HG03342 (cell line): ENCODE data around the gene LEAP2.
A peak's percentile ranks its signal among the peaks of the same experiment; 100 is the strongest.

ENCODE experiments used
- ATAC-seq: cut with Tn5 transposase; IDR thresholded peaks from one replicate; pipeline ENCODE4 v1.9.1; 2021; ENCODE audit warnings: mild to moderate bottlenecking, moderate library complexity; ENCODE audit not compliant: unreplicated experiment

Gene LEAP2

GRCh38 chr5:132873119-132873929, at the start of gene LEAP2:
Gene LEAP2, plus strand, starts transcription at chr5:132873668. Its CDS starts 27 bp downstream, at chr5:132873695.
- ATAC-seq, result no peak

GRCh38 chr5:132824426-132824825, 49.0 kb upstream of the LEAP2 start:
- no peak for ATAC-seq

GRCh38 chr5:132825033-132825833, 48.2 kb upstream of the LEAP2 start:
- ATAC-seq, result no peak

- ATAC-seq, result no peak
Observed at GRCh38 chr5:132825834-132826391, 47.6 kb upstream of the LEAP2 start.

- no peak for ATAC-seq
Observed at GRCh38 chr5:132826424-132827082, 46.9 kb upstream of the LEAP2 start.

GRCh38 chr5:132827943-132828673, 45.4 kb upstream of the LEAP2 start:
- no peak for ATAC-seq

- ATAC-seq, result no peak
Observed at GRCh38 chr5:132828846-132829494, 44.5 kb upstream of the LEAP2 start.

GRCh38 chr5:132829742-132830435, 43.6 kb upstream of the LEAP2 start:
- ATAC-seq, result peak; percentile 63

GRCh38 chr5:132830436-132831094, 42.9 kb upstream of the LEAP2 start, which contains the start of gene SHROOM1:
Gene SHROOM1, minus strand, starts transcription at chr5:132830647. Its CDS starts 4,507 bp downstream, at chr5:132826140.
- ATAC-seq, result peak; percentile 65

GRCh38 chr5:132831095-132831860, 42.2 kb upstream of the LEAP2 start:
- ATAC-seq, result no peak

- no peak for ATAC-seq
Observed at GRCh38 chr5:132832612-132833011, 40.9 kb upstream of the LEAP2 start.

GRCh38 chr5:132834057-132834456, 39.4 kb upstream of the LEAP2 start:
- no peak for ATAC-seq

GRCh38 chr5:132836852-132837251, 36.6 kb upstream of the LEAP2 start:
- no peak for ATAC-seq

GRCh38 chr5:132837868-132838267, 35.6 kb upstream of the LEAP2 start:
- no peak for ATAC-seq

GRCh38 chr5:132838516-132839282, 34.8 kb upstream of the LEAP2 start:
- ATAC-seq, result no peak

GRCh38 chr5:132839426-132840301, 33.8 kb upstream of the LEAP2 start:
- ATAC-seq, result no peak
